Muscle layer of duodenum (tissue), 2 donors: ENCODE results near the gene KIF15.
"Not testable (repeated sequence)": the region's sequence is repeated elsewhere in the genome, so short reads cannot be mapped to it uniquely, and the experiment has no call there.

Experiments
- H3K27ac ChIP-seq: one replicate; pipeline ENCODE4 v1.7.0; 2013; ENCODE audit warnings: mild to moderate bottlenecking, low read length
- H3K27me3 ChIP-seq: one replicate; pipeline ENCODE4 v1.7.0; 2013; ENCODE audit warnings: low read depth, mild to moderate bottlenecking, control low read depth, low read length
- H3K36me3 ChIP-seq, 2 donors: one replicate each; pipeline ENCODE4 v1.7.0; 2013; ENCODE audit warnings: low read length in 2 of 2, control low read depth in 1 of 2, mild to moderate bottlenecking in 1 of 2; ENCODE audit not compliant: insufficient read depth in 2 of 2, control insufficient read depth in 1 of 2
- H3K4me1 ChIP-seq, 2 donors: one replicate each; pipeline ENCODE4 v1.7.0; 2013; ENCODE audit warnings: low read length in 2 of 2, mild to moderate bottlenecking in 2 of 2, control low read depth in 1 of 2, moderate library complexity in 1 of 2; ENCODE audit not compliant: insufficient read depth in 2 of 2, control insufficient read depth in 1 of 2
- H3K4me3 ChIP-seq, 2 donors: one replicate each; pipeline ENCODE4 v1.7.0; 2013; ENCODE audit warnings: low read length in 2 of 2, low read depth in 1 of 2, mild to moderate bottlenecking in 1 of 2
- H3K9me3 ChIP-seq, 2 donors: one replicate each; pipeline ENCODE4 v1.7.0; 2013; ENCODE audit warnings: low read length in 2 of 2, control low read depth in 1 of 2, mild to moderate bottlenecking in 1 of 2; ENCODE audit not compliant: control insufficient read depth in 1 of 2
- donor health status: healthy.

The KIF15 gene

GRCh38 chr3:44827196-44827595 lies 65.6 kb downstream of the KIF15 start:
- Histone ChIP-seq H3K4me3 (no peak overlapping the region), H3K9me3 (no peaks in the 10 kb centered on the region), H3K36me3 (no peaks in the 10 kb centered on the region), H3K27ac (no peak overlapping the region), H3K4me1 (no peaks in the 10 kb centered on the region), H3K27me3 (no peaks in the 10 kb centered on the region)

- Histone ChIP-seq H3K4me1 (no peaks in the 10 kb centered on the region), H3K36me3 (no peaks in the 10 kb centered on the region), H3K4me3 (no peak overlapping the region), H3K27me3 (no peaks in the 10 kb centered on the region), H3K9me3 (no peaks in the 10 kb centered on the region), H3K27ac (no peak overlapping the region)
These were observed 69.6 kb downstream of the KIF15 start for GRCh38 chr3:44831232-44831631.

- Histone ChIP-seq H3K36me3 (no peaks in the 10 kb centered on the region), H3K4me1 (no peaks in the 10 kb centered on the region), H3K4me3 (no peak overlapping the region), H3K27ac (no peak overlapping the region), H3K9me3 (peaks cover 2 to 5% of the 10 kb centered on the region in 2 donors), H3K27me3 (no peaks in the 10 kb centered on the region)
These were observed 70.4 kb downstream of the KIF15 start for GRCh38 chr3:44832032-44832431.

DNA sequence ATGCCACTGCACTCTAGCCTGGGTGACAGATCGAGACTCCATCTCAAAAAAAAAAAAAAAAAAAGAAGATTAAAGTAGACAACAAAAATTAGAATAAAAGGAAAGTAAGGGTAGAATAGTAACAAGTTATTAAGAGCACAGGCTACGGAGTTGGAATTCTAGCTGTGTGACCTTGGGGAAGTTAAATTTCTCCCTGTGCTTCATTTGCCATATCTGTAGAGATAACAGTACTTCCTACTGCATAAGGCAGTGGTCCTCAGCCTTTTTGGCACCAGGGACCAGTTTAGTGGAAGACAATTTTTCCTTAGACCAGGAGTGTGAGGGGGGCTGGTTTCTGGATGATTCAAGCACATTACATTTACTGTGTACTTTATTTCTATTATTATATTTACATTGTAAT lies 71.4 kb downstream of the KIF15 start:
- no peak overlapping the region for H3K4me3 ChIP-seq
- no peaks in the 10 kb centered on the region for H3K27me3 ChIP-seq
- no peak overlapping the region for H3K27ac ChIP-seq
- peaks cover 4 to 5% of the 10 kb centered on the region in 2 donors for H3K9me3 ChIP-seq
- H3K36me3 ChIP-seq, result no peaks in the 10 kb centered on the region
- no peaks in the 10 kb centered on the region for H3K4me1 ChIP-seq

GRCh38 chr3:44833394-44833793 lies 71.8 kb downstream of the KIF15 start:
- H3K36me3 ChIP-seq, result no peaks in the 10 kb centered on the region
- H3K4me3 ChIP-seq, result no peak overlapping the region
- no peaks in the 10 kb centered on the region for H3K4me1 ChIP-seq
- no peak overlapping the region for H3K27ac ChIP-seq
- no peaks in the 10 kb centered on the region for H3K27me3 ChIP-seq
- H3K9me3 ChIP-seq, result peaks cover 4 to 5% of the 10 kb centered on the region in 2 donors

DNA sequence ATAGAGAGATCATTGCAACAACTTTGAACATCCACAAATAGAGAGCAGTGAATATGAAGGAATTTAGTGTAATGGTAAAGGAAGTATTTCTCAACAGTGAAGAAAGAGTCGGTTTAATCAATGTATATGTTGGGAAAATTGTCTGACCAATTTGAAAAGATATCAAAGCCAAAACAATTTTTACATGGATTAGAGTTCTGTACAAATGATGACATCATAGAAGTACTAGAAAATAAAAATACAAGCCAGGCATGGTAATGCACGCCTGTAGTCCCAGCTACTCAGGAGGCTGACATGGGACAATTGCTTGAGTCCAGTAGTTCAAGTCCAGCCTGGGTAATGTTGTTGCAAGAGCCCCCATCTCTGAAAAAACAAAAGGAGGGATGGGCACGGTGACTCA lies 74.1 kb downstream of the KIF15 start:
- no peak overlapping the region for H3K4me3 ChIP-seq
- H3K36me3 ChIP-seq, result no peaks in the 10 kb centered on the region
- peaks cover 4 to 5% of the 10 kb centered on the region in 2 donors for H3K9me3 ChIP-seq
- H3K27ac ChIP-seq, result no peak overlapping the region
- H3K27me3 ChIP-seq, result no peaks in the 10 kb centered on the region
- no peaks in the 10 kb centered on the region for H3K4me1 ChIP-seq

DNA sequence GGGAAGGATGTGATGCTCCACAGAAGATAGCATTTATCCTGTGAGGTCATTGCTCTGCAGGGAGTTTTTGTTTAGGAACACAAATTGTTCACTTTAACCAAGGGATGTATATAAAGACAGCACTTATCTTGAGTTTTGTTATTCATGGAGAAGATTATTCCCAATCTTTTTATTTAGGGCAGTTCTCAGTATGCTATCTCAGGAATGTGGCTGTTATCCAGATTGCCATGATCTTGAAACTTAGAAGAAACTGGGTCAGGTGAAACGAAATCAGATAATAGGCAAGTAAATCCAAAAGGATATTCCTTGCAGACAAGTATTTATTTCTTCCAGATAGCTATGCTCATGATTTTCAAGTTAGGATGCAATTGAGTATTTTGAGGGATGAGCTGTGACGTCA lies 80.8 kb downstream of the KIF15 start:
- Histone ChIP-seq H3K36me3 (no peaks in the 10 kb centered on the region), H3K27ac (no peak overlapping the region), H3K4me3 (no peak overlapping the region), H3K9me3 (no peaks in the 10 kb centered on the region), H3K4me1 (peaks cover 0 to 14% of the 10 kb centered on the region in 2 donors), H3K27me3 (no peaks in the 10 kb centered on the region)

GRCh38 chr3:44845528-44846520 lies 84.2 kb downstream of the KIF15 start:
- peaks cover 0 to 14% of the 10 kb centered on the region in 2 donors for H3K4me1 ChIP-seq
- no peaks in the 10 kb centered on the region for H3K36me3 ChIP-seq
- H3K27me3 ChIP-seq, result no peaks in the 10 kb centered on the region
- no peaks in the 10 kb centered on the region for H3K9me3 ChIP-seq
- H3K4me3 ChIP-seq, result no peak overlapping the region
- no peak overlapping the region for H3K27ac ChIP-seq

- Histone ChIP-seq H3K4me1 (peaks cover 0 to 14% of the 10 kb centered on the region in 2 donors), H3K4me3 (no peak overlapping the region), H3K9me3 (no peaks in the 10 kb centered on the region), H3K27ac (no peak overlapping the region), H3K36me3 (no peaks in the 10 kb centered on the region), H3K27me3 (no peaks in the 10 kb centered on the region)
These were observed 87.0 kb downstream of the KIF15 start for GRCh38 chr3:44848634-44849033.

- H3K4me1 ChIP-seq, H3K36me3 ChIP-seq, H3K27ac ChIP-seq, H3K27me3 ChIP-seq, H3K9me3 ChIP-seq, H3K4me3 ChIP-seq: not testable (repeated sequence)
These were observed 95.1 kb downstream of the KIF15 start for GRCh38 chr3:44856663-44857062.

GRCh38 chr3:44860117-44860516 lies 98.5 kb downstream of the KIF15 start:
- H3K4me3 ChIP-seq, result no peak overlapping the region
- no peaks in the 10 kb centered on the region for H3K27me3 ChIP-seq
- no peaks in the 10 kb centered on the region for H3K9me3 ChIP-seq
- peaks cover 0 to 1% of the 10 kb centered on the region in 2 donors for H3K36me3 ChIP-seq
- peaks cover 6 to 7% of the 10 kb centered on the region in 2 donors for H3K4me1 ChIP-seq
- no peak overlapping the region for H3K27ac ChIP-seq
